Measurements from ENCODE around the gene KLHL17. TPM values are rescaled to one million over a fixed set of nuclear protein-coding genes. Genes with fewer than 3 reads are reported as not detected.
"Not testable (repeated sequence)": the region's sequence is repeated elsewhere in the genome, so short reads cannot be mapped to it uniquely, and the experiment has no call there.

Gene KLHL17
- total RNA-seq, 2 donors from 2014 or later, result 10.9 to 24.5 TPM

- TF ChIP-seq CTCF (IDR thresholded peaks at IDR 0.05), result no peak
- TF ChIP-seq POLR2A (IDR thresholded peaks at IDR 0.05), result no peak
- TF ChIP-seq POLR2AphosphoS5 (IDR thresholded peaks at IDR 0.05), result no peak
- Histone ChIP-seq H3K4me1 (replicated peaks) (no peaks in the 10 kb centered on the region), H3K36me3 (no peaks in the 10 kb centered on the region), H3K27ac (no peak overlapping the region), H3K27me3 (replicated peaks; ENCODE audit: insufficient read depth) (no peaks in the 10 kb centered on the region), H3K4me3 (no peak overlapping the region), H3K9me3 (no peaks in the 10 kb centered on the region)
- DNase-seq (ENCODE audit: low spot score), result no peak
- intact Hi-C loops (cut with DNase I), result no loop called here
- 96% methylated on average over 10 of the region's 10 CpGs for WGBS
Observed at GRCh38 chr1:991895-992294, 31.5 kb downstream of the KLHL17 start.

- WGBS, result 90% methylated on average over 7 of the region's 7 CpGs
Observed at GRCh38 chr1:992362-992761, 32.0 kb downstream of the KLHL17 start.

GRCh38 chr1:993379-993995 lies 33.1 kb downstream of the KLHL17 start:
- Histone ChIP-seq H3K27ac (no peak overlapping the region), H3K36me3 (no peaks in the 10 kb centered on the region), H3K4me1 (replicated peaks) (peaks cover 3% of the 10 kb centered on the region), H3K27me3 (replicated peaks; ENCODE audit: insufficient read depth) (no peaks in the 10 kb centered on the region), H3K4me3 (no peak overlapping the region), H3K9me3 (no peaks in the 10 kb centered on the region)
- intact Hi-C loops (cut with DNase I), result no loop called here
- DNase-seq (ENCODE audit: low spot score), result no peak
- TF ChIP-seq CTCF (IDR thresholded peaks at IDR 0.05) (no peak), POLR2A (IDR thresholded peaks at IDR 0.05) (no peak), POLR2AphosphoS5 (IDR thresholded peaks at IDR 0.05) (no peak)
- whole genome bisulfite sequencing, result 83% methylated on average over 15 of the region's 15 CpGs

More at GRCh38 chr1:992362-992761, 32.0 kb downstream of the KLHL17 start:
- no peak overlapping the region for H3K27ac ChIP-seq
- no peaks in the 10 kb centered on the region for H3K9me3 ChIP-seq
- no peaks in the 10 kb centered on the region for H3K4me1 ChIP-seq (replicated peaks)
- intact Hi-C loops (cut with DNase I), result no loop called here
- H3K36me3 ChIP-seq, result no peaks in the 10 kb centered on the region
- no peak overlapping the region for H3K4me3 ChIP-seq
- TF ChIP-seq POLR2AphosphoS5 (IDR thresholded peaks at IDR 0.05), result no peak
- TF ChIP-seq CTCF (IDR thresholded peaks at IDR 0.05), result no peak
- TF ChIP-seq POLR2A (IDR thresholded peaks at IDR 0.05), result no peak
- no peak for DNase-seq (ENCODE audit: low spot score)
- H3K27me3 ChIP-seq (replicated peaks; ENCODE audit: insufficient read depth), result no peaks in the 10 kb centered on the region

- H3K27ac ChIP-seq; DNase-seq (ENCODE audit: low spot score); H3K9me3 ChIP-seq; H3K4me3 ChIP-seq; H3K4me1 ChIP-seq (replicated peaks); intact Hi-C loops (cut with DNase I); H3K27me3 ChIP-seq (replicated peaks; ENCODE audit: insufficient read depth); H3K36me3 ChIP-seq: not testable (repeated sequence)
- 88% methylated on average over 6 of the region's 6 CpGs for WGBS
Observed at GRCh38 chr1:994546-994945, 34.2 kb downstream of the KLHL17 start.

- TF ChIP-seq POLR2A (IDR thresholded peaks at IDR 0.05) (no peak), CTCF (IDR thresholded peaks at IDR 0.05) (no peak), POLR2AphosphoS5 (IDR thresholded peaks at IDR 0.05) (no peak)
- Histone ChIP-seq H3K27me3 (replicated peaks; ENCODE audit: insufficient read depth) (no peaks in the 10 kb centered on the region), H3K36me3 (no peaks in the 10 kb centered on the region), H3K27ac (no peak overlapping the region), H3K4me3 (no peak overlapping the region), H3K4me1 (replicated peaks) (peaks cover 4% of the 10 kb centered on the region), H3K9me3 (no peaks in the 10 kb centered on the region)
- intact Hi-C loops (cut with DNase I), result no loop called here
- no peak for DNase-seq (ENCODE audit: low spot score)
- 26% methylated on average over 30 of the region's 30 CpGs for WGBS
Observed at GRCh38 chr1:995665-996633, 35.6 kb downstream of the KLHL17 start.

Measured in prostate gland (tissue), 2 donors.